ENCODE data around the gene ARHGEF33. TPM values are rescaled to one million over a fixed set of nuclear protein-coding genes. Genes with fewer than 3 reads are reported as not detected.

ARHGEF33 gene
- total and polyA plus RNA-seq, 2 experiments from 2014 or later, result 0.27 to 0.31 TPM

DNA sequence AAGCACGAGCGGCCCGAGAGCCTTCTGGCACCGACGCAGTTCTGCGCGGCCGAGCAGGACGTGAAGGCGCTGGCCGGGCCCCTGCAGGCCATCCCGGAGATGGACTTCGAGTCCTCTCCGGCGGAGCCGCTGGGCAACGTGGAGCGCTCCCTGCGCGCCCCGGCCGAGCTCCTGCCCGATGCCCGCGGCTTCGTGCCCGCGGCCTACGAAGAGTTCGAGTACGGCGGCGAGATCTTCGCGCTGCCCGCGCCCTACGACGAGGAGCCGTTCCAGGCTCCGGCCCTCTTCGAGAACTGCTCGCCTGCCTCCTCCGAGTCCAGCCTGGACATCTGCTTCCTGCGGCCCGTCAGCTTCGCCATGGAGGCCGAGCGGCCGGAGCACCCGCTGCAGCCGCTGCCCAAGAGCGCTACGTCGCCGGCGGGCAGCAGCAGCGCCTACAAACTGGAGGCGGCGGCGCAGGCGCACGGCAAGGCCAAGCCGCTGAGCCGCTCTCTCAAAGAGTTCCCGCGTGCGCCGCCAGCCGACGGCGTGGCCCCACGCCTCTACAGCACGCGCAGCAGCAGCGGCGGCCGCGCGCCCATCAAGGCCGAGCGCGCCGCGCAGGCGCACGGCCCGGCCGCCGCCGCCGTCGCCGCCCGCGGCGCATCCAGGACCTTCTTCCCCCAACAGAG, 70.4 kb downstream of the ARHGEF33 start:
- WGBS (ENCODE audit: low lambda C conversion rate, missing lambda C conversion rate), result 52% methylated on average over 96 of the region's 97 CpGs
- peaks cover 3% of the 10 kb centered on the region for H3K4me1 ChIP-seq (ENCODE audit: insufficient read depth)
- no peak overlapping the region for H3K27ac ChIP-seq
- H3K4me3 ChIP-seq, result no peak overlapping the region
- no peaks in the 10 kb centered on the region for H3K36me3 ChIP-seq (replicated peaks; ENCODE audit: insufficient read depth, low read depth)
- H3K79me2 ChIP-seq, result no peaks in the 10 kb centered on the region
- H2AFZ ChIP-seq, result peak overlapping the region; percentile 71
- peak; percentile 91 for DNase-seq (ENCODE audit: low spot score)
- H3K4me2 ChIP-seq, result peak overlapping the region; percentile 86
- TF ChIP-seq, protein P1, sequence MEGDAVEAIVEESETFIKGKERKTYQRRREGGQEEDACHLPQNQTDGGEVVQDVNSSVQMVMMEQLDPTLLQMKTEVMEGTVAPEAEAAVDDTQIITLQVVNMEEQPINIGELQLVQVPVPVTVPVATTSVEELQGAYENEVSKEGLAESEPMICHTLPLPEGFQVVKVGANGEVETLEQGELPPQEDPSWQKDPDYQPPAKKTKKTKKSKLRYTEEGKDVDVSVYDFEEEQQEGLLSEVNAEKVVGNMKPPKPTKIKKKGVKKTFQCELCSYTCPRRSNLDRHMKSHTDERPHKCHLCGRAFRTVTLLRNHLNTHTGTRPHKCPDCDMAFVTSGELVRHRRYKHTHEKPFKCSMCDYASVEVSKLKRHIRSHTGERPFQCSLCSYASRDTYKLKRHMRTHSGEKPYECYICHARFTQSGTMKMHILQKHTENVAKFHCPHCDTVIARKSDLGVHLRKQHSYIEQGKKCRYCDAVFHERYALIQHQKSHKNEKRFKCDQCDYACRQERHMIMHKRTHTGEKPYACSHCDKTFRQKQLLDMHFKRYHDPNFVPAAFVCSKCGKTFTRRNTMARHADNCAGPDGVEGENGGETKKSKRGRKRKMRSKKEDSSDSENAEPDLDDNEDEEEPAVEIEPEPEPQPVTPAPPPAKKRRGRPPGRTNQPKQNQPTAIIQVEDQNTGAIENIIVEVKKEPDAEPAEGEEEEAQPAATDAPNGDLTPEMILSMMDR (IDR thresholded peaks at IDR 0.05; ENCODE audit: poor library complexity), result no peak
- TF ChIP-seq EZH2 (IDR thresholded peaks at IDR 0.05; ENCODE audit: borderline replicate concordance), result no peak
- no peak for TF ChIP-seq EZH2phosphoT487 (IDR thresholded peaks at IDR 0.05; ENCODE audit: low read depth, severe bottlenecking, unreplicated experiment)
- H3K9me2 ChIP-seq (replicated peaks; ENCODE audit: insufficient read depth), result no peaks in the 10 kb centered on the region
- H3K27me3 ChIP-seq, result no peaks in the 10 kb centered on the region
- H3K9me3 ChIP-seq (ENCODE audit: low read depth), result no peaks in the 10 kb centered on the region
- H4K20me1 ChIP-seq (ENCODE audit: insufficient read depth, poor library complexity, severe bottlenecking), result no peaks in the 10 kb centered on the region

- H3K4me2 ChIP-seq, result peak overlapping the region; percentile 86
Measured at GRCh38 chr2:38960609-38961320, 71.1 kb downstream of the ARHGEF33 start.

GRCh38 chr2:38966006-38966405, 76.3 kb downstream of the ARHGEF33 start:
- H3K36me3 ChIP-seq (replicated peaks; ENCODE audit: insufficient read depth, low read depth), result no peaks in the 10 kb centered on the region
- no peak overlapping the region for H3K4me3 ChIP-seq
- H2AFZ ChIP-seq, result no peak overlapping the region
- 97% methylated on average over 5 of the region's 5 CpGs for WGBS (ENCODE audit: low lambda C conversion rate, missing lambda C conversion rate)
- no peak overlapping the region for H3K4me2 ChIP-seq
- no peaks in the 10 kb centered on the region for H3K9me3 ChIP-seq (ENCODE audit: low read depth)
- no peak overlapping the region for H3K27ac ChIP-seq
- H3K27me3 ChIP-seq, result no peaks in the 10 kb centered on the region
- no peaks in the 10 kb centered on the region for H3K4me1 ChIP-seq (ENCODE audit: insufficient read depth)
- H3K79me2 ChIP-seq, result no peaks in the 10 kb centered on the region
- H3K9me2 ChIP-seq (replicated peaks; ENCODE audit: insufficient read depth), result no peaks in the 10 kb centered on the region
- TF ChIP-seq, protein P1 (IDR thresholded peaks at IDR 0.05; ENCODE audit: poor library complexity), result no peak
- no peaks in the 10 kb centered on the region for H4K20me1 ChIP-seq (ENCODE audit: insufficient read depth, poor library complexity, severe bottlenecking)
- no peak for DNase-seq (ENCODE audit: low spot score)

More at GRCh38 chr2:38960609-38961320, 71.1 kb downstream of the ARHGEF33 start:
- no peaks in the 10 kb centered on the region for H3K79me2 ChIP-seq
- H3K4me1 ChIP-seq (ENCODE audit: insufficient read depth), result peaks cover 3% of the 10 kb centered on the region
- no peak overlapping the region for H3K4me3 ChIP-seq
- WGBS (ENCODE audit: low lambda C conversion rate, missing lambda C conversion rate), result 77% methylated on average over 20 of the region's 34 CpGs
- H4K20me1 ChIP-seq (ENCODE audit: insufficient read depth, poor library complexity, severe bottlenecking), result no peaks in the 10 kb centered on the region
- peak overlapping the region; percentile 63 for H2AFZ ChIP-seq
- H3K36me3 ChIP-seq (replicated peaks; ENCODE audit: insufficient read depth, low read depth), result no peaks in the 10 kb centered on the region
- DNase-seq (ENCODE audit: low spot score), result no peak
- H3K27me3 ChIP-seq, result no peaks in the 10 kb centered on the region
- TF ChIP-seq, protein P1 (IDR thresholded peaks at IDR 0.05; ENCODE audit: poor library complexity), result no peak
- TF ChIP-seq EZH2phosphoT487 (IDR thresholded peaks at IDR 0.05; ENCODE audit: low read depth, severe bottlenecking, unreplicated experiment) (no peak), EZH2 (IDR thresholded peaks at IDR 0.05; ENCODE audit: borderline replicate concordance) (no peak)
- H3K9me2 ChIP-seq (replicated peaks; ENCODE audit: insufficient read depth), result no peaks in the 10 kb centered on the region
- no peaks in the 10 kb centered on the region for H3K9me3 ChIP-seq (ENCODE audit: low read depth)
- no peak overlapping the region for H3K27ac ChIP-seq

Data from hepatocyte (in vitro differentiated cells).